IMR-90 (cell line): ENCODE data around the gene SPATA12. TPM values are rescaled to one million over a fixed set of nuclear protein-coding genes. Genes with fewer than 3 reads are reported as not detected.

Experiments
- ATAC-seq: fragments of 200-7000 bp; cut with Tn5 transposase; 2 replicates; pipeline ENCODE4 v1.9.1; 2020; ENCODE audit warnings: low read depth, mild to moderate bottlenecking, moderate library complexity
- BruUV-seq: library from RNA; stranded (reverse); fragments of 400-500 nt; replicated peaks from 2 replicates; lab custom pipeline; 2021; lab: Mats Ljungman, UMichigan
- CTCF ChIA-PET: fragments of 300-600 bp; formaldehyde crosslinking; extraction: SDS; loops from one replicate; lab custom pipeline; 2021; ENCODE audit warnings: antibody characterized with exemption; lab: Yijun Ruan, JAX
- POLR2A ChIA-PET: fragments of 300-600 bp; sonication (Branson Sonifier 250); formaldehyde crosslinking; loops from one replicate; lab custom pipeline; 2022; ENCODE audit warnings: antibody characterized with exemption; ENCODE audit not compliant: unreplicated experiment; lab: Charles Lee
- DNase-seq: peaks from one replicate; pipeline ENCODE4 v3.0.0; 2013
- H2AFZ ChIP-seq: replicated peaks from 2 replicates; pipeline ENCODE3; 2013; ENCODE audit warnings: low read length, mild to moderate bottlenecking; ENCODE audit not compliant: poor library complexity
- H2AK5ac ChIP-seq: 2 replicates; pipeline ENCODE4 v1.6.1; 2013; ENCODE audit warnings: low read depth, low read length, inconsistent platforms
- H2AK9ac ChIP-seq: replicated peaks from 2 replicates; pipeline ENCODE3; 2013; ENCODE audit warnings: mild to moderate bottlenecking, low read depth, low read length, moderate library complexity; ENCODE audit not compliant: poor library complexity
- H2BK120ac ChIP-seq: 2 replicates; pipeline ENCODE4 v1.6.1; 2013; ENCODE audit warnings: low read depth, low read length, inconsistent platforms
- H2BK15ac ChIP-seq: 3 replicates; pipeline ENCODE4 v1.6.1; 2013; ENCODE audit warnings: low read depth, low read length, inconsistent platforms
- H2BK20ac ChIP-seq: 2 replicates; pipeline ENCODE4 v1.6.1; 2013; ENCODE audit warnings: low read depth, mild to moderate bottlenecking, inconsistent platforms, low read length, moderate library complexity
- H2BK5ac ChIP-seq: 2 replicates; pipeline ENCODE4 v1.6.1; 2013; ENCODE audit warnings: mild to moderate bottlenecking, low read depth, low read length, inconsistent platforms; ENCODE audit not compliant: poor library complexity, severe bottlenecking
- H3K14ac ChIP-seq: replicated peaks from 2 replicates; pipeline ENCODE4 v1.6.1; 2013; ENCODE audit warnings: low read depth, low read length, inconsistent platforms
- H3K18ac ChIP-seq: 2 replicates; pipeline ENCODE4 v1.6.1; 2013; ENCODE audit warnings: low read depth, low read length, control low read depth
- H3K23ac ChIP-seq: 2 replicates; pipeline ENCODE4 v1.6.1; 2013; ENCODE audit warnings: low read depth, low read length, inconsistent platforms
- H3K27ac ChIP-seq: 2 replicates; pipeline ENCODE4 v1.5.1; 2013; ENCODE audit warnings: mild to moderate bottlenecking, control low read depth, low read length; ENCODE audit not compliant: insufficient read depth
- H3K27me3 ChIP-seq: 2 replicates; pipeline ENCODE4 v1.6.1; 2013; ENCODE audit warnings: low read length; ENCODE audit not compliant: control insufficient read depth, insufficient read depth
- H3K36me3 ChIP-seq: 2 replicates; pipeline ENCODE4 v1.6.1; 2013; ENCODE audit warnings: low read length, mixed read lengths; ENCODE audit not compliant: control insufficient read depth, insufficient read depth
- H3K4ac ChIP-seq: 2 replicates; pipeline ENCODE4 v1.6.1; 2013; ENCODE audit warnings: low read depth, low read length, inconsistent platforms
- H3K4me1 ChIP-seq: 2 replicates; pipeline ENCODE4 v1.6.1; 2013; ENCODE audit warnings: low read length, mixed read lengths; ENCODE audit not compliant: control insufficient read depth, insufficient read depth
- H3K4me2 ChIP-seq: 2 replicates; pipeline ENCODE4 v1.6.1; 2013; ENCODE audit warnings: low read depth, mild to moderate bottlenecking, control low read depth, low read length, moderate library complexity
- H3K4me3 ChIP-seq: 2 replicates; pipeline ENCODE4 v1.5.1; 2013; ENCODE audit warnings: low read depth, mild to moderate bottlenecking, control low read depth, low read length, moderate library complexity; ENCODE audit not compliant: insufficient read depth
- H3K56ac ChIP-seq: 2 replicates; pipeline ENCODE4 v1.6.1; 2013; ENCODE audit warnings: low read length, inconsistent platforms; ENCODE audit not compliant: insufficient read depth; ENCODE audit errors: extremely low read depth
- H3K79me1 ChIP-seq, 2 experiments: 2 replicates each; pipeline ENCODE4 v1.6.1; 2013; ENCODE audit warnings: low read length in 2 of 2, inconsistent platforms in 1 of 2, low read depth in 1 of 2
- H3K9ac ChIP-seq: 2 replicates; pipeline ENCODE4 v1.6.1; 2013; ENCODE audit warnings: low read depth, low read length, control low read depth
- H3K9me1 ChIP-seq: 2 replicates; pipeline ENCODE4 v1.6.1; 2013; ENCODE audit warnings: low read length, inconsistent platforms; ENCODE audit not compliant: insufficient read depth
- H3K9me3 ChIP-seq: 2 replicates; pipeline ENCODE4 v1.6.1; 2013; ENCODE audit warnings: low read length; ENCODE audit not compliant: control insufficient read depth, insufficient read depth
- H4K20me1 ChIP-seq: 2 replicates; pipeline ENCODE4 v1.6.1; 2013; ENCODE audit warnings: low read length, inconsistent platforms; ENCODE audit not compliant: insufficient read depth
- H4K5ac ChIP-seq: 2 replicates; pipeline ENCODE4 v1.6.1; 2013; ENCODE audit warnings: mild to moderate bottlenecking, low read depth, low read length, control low read depth
- H4K8ac ChIP-seq, 2 experiments: 2 replicates each; pipeline ENCODE4 v1.6.1; 2013; ENCODE audit warnings: low read depth in 2 of 2, low read length in 2 of 2, control low read depth in 1 of 2, inconsistent platforms in 1 of 2
- H4K91ac ChIP-seq: 2 replicates; pipeline ENCODE4 v1.6.1; 2013; ENCODE audit warnings: low read depth, low read length, inconsistent platforms; ENCODE audit not compliant: insufficient read depth
- BHLHE40 ChIP-seq: fragments of 150-350 bp; IDR thresholded peaks from 2 replicates; pipeline ENCODE4 v1.6.1; 2016; ENCODE audit warnings: mild to moderate bottlenecking, low read depth, low read length
- CEBPB ChIP-seq: IDR thresholded peaks from 2 replicates; pipeline ENCODE4 v1.6.1; 2012; ENCODE audit warnings: low read depth, low read length, improper control_type of control experiment
- CHD1 ChIP-seq: IDR thresholded peaks from 2 replicates; pipeline ENCODE4 v1.6.1; 2012; ENCODE audit warnings: low read depth, low read length, improper control_type of control experiment
- CTCF ChIP-seq: conservative IDR thresholded peaks from 2 replicates; pipeline ENCODE4 v1.5.1; 2012; ENCODE audit warnings: mild to moderate bottlenecking, low read depth, low read length, improper control_type of control experiment
- ELK1 ChIP-seq: fragments of 150-350 bp; IDR thresholded peaks from 2 replicates; pipeline ENCODE4 v1.6.1; 2016; ENCODE audit warnings: low read depth, mild to moderate bottlenecking, low read length, moderate library complexity, borderline replicate concordance
- FOS ChIP-seq: fragments of 150-350 bp; IDR thresholded peaks from 2 replicates; pipeline ENCODE4 v1.6.1; 2016; ENCODE audit warnings: low read depth, low read length
- MAFK ChIP-seq: IDR thresholded peaks from 2 replicates; pipeline ENCODE4 v1.6.1; 2012; ENCODE audit warnings: low read depth, low read length, improper control_type of control experiment
- MAZ ChIP-seq: IDR thresholded peaks from 2 replicates; pipeline ENCODE4 v1.6.1; 2012; ENCODE audit warnings: low read depth, mild to moderate bottlenecking, low read length, improper control_type of control experiment, moderate library complexity, borderline replicate concordance
- MXI1 ChIP-seq: IDR thresholded peaks from 2 replicates; pipeline ENCODE4 v1.6.1; 2012; ENCODE audit warnings: low read depth, mild to moderate bottlenecking, low read length, moderate library complexity, borderline replicate concordance
- RAD21 ChIP-seq: IDR thresholded peaks from 2 replicates; pipeline ENCODE4 v1.6.1; 2012; ENCODE audit warnings: low read length, improper control_type of control experiment
- RFX5 ChIP-seq: IDR thresholded peaks from 2 replicates; pipeline ENCODE4 v1.8.0; 2012; ENCODE audit warnings: low read depth, mild to moderate bottlenecking, low read length, moderate library complexity
- SMC3 ChIP-seq: fragments of 150-350 bp; IDR thresholded peaks from 2 replicates; pipeline ENCODE4 v1.6.1; 2016; ENCODE audit warnings: low read depth, mild to moderate bottlenecking, antibody characterized with exemption, low read length, moderate library complexity
- USF2 ChIP-seq: fragments of 150-350 bp; IDR thresholded peaks from 2 replicates; pipeline ENCODE4 v1.6.1; 2017; ENCODE audit warnings: mild to moderate bottlenecking, antibody characterized with exemption, low read length, low read depth
- WGBS, 2 experiments: methylation state at CpG; one replicate each; pipeline versions ENCODE4 v1.1.5 to v1.1.7; 2013; ENCODE audit warnings: missing lambda C conversion rate in 2 of 2; ENCODE audit not compliant: insufficient read length in 1 of 2; ENCODE audit errors: extremely low coverage in 2 of 2; 5-methylcytosine and 5-hydroxymethylcytosine counted together
- dilution Hi-C: fragments of 300-500 bp; cut with HindIII; formaldehyde crosslinking; loops from one replicate; pipeline ENCODE4 v1.14.3; 2018; ENCODE audit warnings: low sequenced_read_pairs; ENCODE audit not compliant: unreplicated experiment
- in situ Hi-C: fragments of 300-500 bp; cut with MboI; formaldehyde crosslinking; loops from 3 replicates; pipeline ENCODE4 v1.14.3; 2019; ENCODE audit warnings: low sequenced_read_pairs, inconsistent platforms, mixed read lengths
- intact Hi-C: fragments of 100-400 bp; cut with micrococcal nuclease; formaldehyde crosslinking; loops from 2 replicates; pipeline ENCODE4 v1.10.0; 2022
- polyA plus RNA-seq, 3 experiments: library from polyadenylated mRNA; depleted of rRNA; stranded (reverse); fragments of >200 nt; gene quantifications; 2 replicates each; pipeline ENCODE4 v1.2.3, GENCODE V29; 2012; ENCODE audit warnings: low replicate concordance in 1 of 3
- total RNA-seq: library from RNA; depleted of rRNA; stranded (reverse); fragments of >200 nt; gene quantifications from 2 replicates; pipeline ENCODE4 v1.2.3, GENCODE V29; 2012

SPATA12 gene
- total and polyA plus RNA-seq, 2 of the 4 experiments (the other 2 are of a cell fraction), result under 0.01 TPM; not detected in 1

GRCh38 chr3:57098418-57099310, 38.2 kb downstream of the SPATA12 start:
- Histone ChIP-seq H3K18ac (no peak overlapping the region; the same call in 1 of the 2 replicates), H4K20me1 (no peaks in the 10 kb centered on the region), H2BK5ac (no peak overlapping the region), H3K14ac (no peak overlapping the region), H3K9me3 (no peaks in the 10 kb centered on the region), H2AFZ (no peak overlapping the region), H2AK5ac (no peak overlapping the region; the same call in 1 of the 2 replicates), H4K91ac (no peak overlapping the region), H2BK20ac (no peak overlapping the region), H2BK120ac (no peak overlapping the region), H3K4me2 (no peak overlapping the region), H3K9ac (no peak overlapping the region), H3K27ac (no peak overlapping the region), H3K9me1 (no peaks in the 10 kb centered on the region), H3K36me3 (no peaks in the 10 kb centered on the region), H3K4ac (no peak overlapping the region), H3K4me1 (peaks cover 9% of the 10 kb centered on the region; the same call in 1 of the 2 replicates), H4K5ac (no peak overlapping the region), H2AK9ac (no peak overlapping the region), H3K27me3 (no peaks in the 10 kb centered on the region), H4K8ac (no peak overlapping the region), H3K23ac (no peak overlapping the region; the same call in 1 of the 2 replicates), H3K56ac (no peak overlapping the region), H2BK15ac (no peak overlapping the region), H3K4me3 (no peak overlapping the region), H3K79me1 (no peaks in the 10 kb centered on the region)
- DNase-seq (no peak), ATAC-seq (no peak)
- dilution Hi-C loops, result no loop called here
- BruUV-seq, result no TSS peak
- ChIA-PET CTCF (interaction anchor here (0.6 to 1.2 kb wide), 3 partner anchors 13 to 319 kb away, joined by 3 to 6 read pairs (median 5); no protein-coding TSS in a partner anchor), POLR2A (no interaction called here)
- in situ Hi-C loops, result no loop called here
- WGBS, 2 experiments, result no CpG with 5 or more reads among the region's 6 CpGs
- intact Hi-C loops, result loop anchor here (10.0 kb wide), 1 partner anchor 394 kb away; no protein-coding TSS in a partner anchor
- TF ChIP-seq RAD21 (no peak), CHD1 (no peak), MXI1 (no peak), FOS (no peak), MAZ (no peak), USF2 (no peak), CEBPB (no peak), MAFK (no peak), SMC3 (no peak), RFX5 (no peak), CTCF (no peak), BHLHE40 (no peak), ELK1 (no peak)
